ENCODE results near the gene EPS8. TPM values are rescaled to one million over a fixed set of nuclear protein-coding genes. Genes with fewer than 3 reads are reported as not detected.

The EPS8 gene
- total and polyA plus RNA-seq, 8 donors = 9.1 to 287 (median 36.1) TPM

DNA sequence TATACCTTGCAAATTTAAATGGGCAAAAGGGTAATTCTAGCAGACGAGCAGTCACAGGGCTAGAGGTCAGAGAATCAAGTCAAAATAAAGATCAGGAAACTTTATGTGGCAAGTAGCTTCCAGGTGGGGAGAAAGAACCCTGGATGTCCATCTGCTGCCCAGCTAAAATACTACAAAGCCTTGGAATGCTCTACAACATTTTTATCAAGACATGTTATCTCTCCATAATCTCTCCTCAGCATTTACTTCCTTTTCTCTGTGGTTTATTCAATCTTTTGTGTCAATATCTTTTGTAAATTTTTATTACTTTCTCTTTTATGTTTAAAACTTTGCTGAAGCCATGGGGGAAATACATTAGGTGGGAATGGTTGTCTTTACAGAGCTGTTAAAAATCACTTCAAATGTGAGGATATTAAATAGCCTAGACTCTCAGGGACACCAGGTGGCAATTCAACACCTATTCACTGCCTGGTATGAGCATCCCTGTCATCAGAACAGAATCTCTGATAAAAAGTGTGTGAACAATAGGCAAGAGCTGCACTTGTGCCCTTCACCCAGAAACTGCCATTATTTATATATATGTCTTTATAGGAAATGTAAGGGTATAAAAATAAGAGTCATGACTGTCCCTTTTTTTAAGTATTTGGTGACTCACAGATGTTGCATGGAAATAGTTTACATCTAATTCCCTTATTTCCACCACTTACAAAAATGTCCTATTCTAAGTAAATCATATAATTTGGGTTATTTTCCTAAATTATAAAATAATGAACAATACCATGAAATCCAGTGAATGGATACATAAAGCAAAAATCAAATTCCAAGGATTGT is 152.9 kb downstream of the EPS8 start:
- H3K9me3 ChIP-seq = no peaks in the 10 kb centered on the region
- TF ChIP-seq EP300 (IDR thresholded peaks at IDR 0.05) (no peak), POLR2A (IDR thresholded peaks at IDR 0.05) (no peak)
- intact Hi-C loops (cut with DNase I; ENCODE audit: low total_unique reads) = no loop called here
- H3K4me1 ChIP-seq = peaks cover 0 to 6% (median 0%) of the 10 kb centered on the region in 4 donors
- H3K27me3 ChIP-seq = no peaks in the 10 kb centered on the region
- peaks cover 8 to 36% (median 23%) of the 10 kb centered on the region in 4 donors for H3K36me3 ChIP-seq
- DNase-seq = no peak
- no peak overlapping the region for H3K4me3 ChIP-seq
- 71 to 85% (median 79%) methylated on average over 1 of the region's 1 CpG for WGBS, 5 donors
- H3K27ac ChIP-seq = no peak overlapping the region

DNA sequence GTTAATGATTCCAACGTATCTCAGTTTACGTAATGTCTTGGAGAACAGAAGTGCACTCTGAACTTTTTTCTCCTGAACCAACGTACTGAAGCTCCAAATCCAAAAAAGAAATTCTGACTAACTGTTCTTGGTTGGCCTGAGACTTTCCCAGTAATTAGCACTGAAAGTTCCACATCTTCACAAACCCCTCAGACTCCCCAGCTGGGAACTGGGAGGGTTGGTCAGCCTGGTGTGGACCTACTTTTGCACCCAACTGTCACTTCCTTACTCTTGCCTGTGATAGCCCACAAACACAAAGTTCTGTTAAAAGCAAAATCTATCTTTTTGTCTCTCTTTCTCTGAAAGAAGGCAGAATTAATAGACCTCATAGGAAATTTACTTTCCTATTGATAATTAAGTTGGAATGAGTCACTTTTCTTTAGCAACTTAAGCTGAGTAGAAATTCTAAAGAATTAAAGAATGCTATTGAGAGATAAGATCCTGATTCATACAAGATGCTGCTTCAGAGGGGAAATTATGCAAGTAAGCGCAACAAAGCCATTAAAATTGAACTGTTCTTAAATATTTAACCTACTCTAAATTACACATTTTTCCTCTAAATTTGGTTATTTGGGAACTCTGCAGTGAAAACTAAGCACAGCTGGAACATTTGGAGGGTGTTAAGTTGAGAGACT is 155.0 kb downstream of the EPS8 start:
- WGBS, 5 donors = 84 to 91% (median 90%) methylated on average over 4 of the region's 4 CpGs
- no peaks in the 10 kb centered on the region for H3K27me3 ChIP-seq
- no peak for DNase-seq
- H3K27ac ChIP-seq = no peak overlapping the region
- intact Hi-C loops (cut with DNase I; ENCODE audit: low total_unique reads) = no loop called here
- peaks cover 0 to 20% (median 4%) of the 10 kb centered on the region in 4 donors for H3K4me1 ChIP-seq
- H3K4me3 ChIP-seq = no peak overlapping the region
- peaks cover 0 to 24% (median 10%) of the 10 kb centered on the region in 4 donors for H3K36me3 ChIP-seq
- H3K9me3 ChIP-seq = no peaks in the 10 kb centered on the region
- no peak for TF ChIP-seq POLR2AphosphoS5 (IDR thresholded peaks at IDR 0.05)

DNA sequence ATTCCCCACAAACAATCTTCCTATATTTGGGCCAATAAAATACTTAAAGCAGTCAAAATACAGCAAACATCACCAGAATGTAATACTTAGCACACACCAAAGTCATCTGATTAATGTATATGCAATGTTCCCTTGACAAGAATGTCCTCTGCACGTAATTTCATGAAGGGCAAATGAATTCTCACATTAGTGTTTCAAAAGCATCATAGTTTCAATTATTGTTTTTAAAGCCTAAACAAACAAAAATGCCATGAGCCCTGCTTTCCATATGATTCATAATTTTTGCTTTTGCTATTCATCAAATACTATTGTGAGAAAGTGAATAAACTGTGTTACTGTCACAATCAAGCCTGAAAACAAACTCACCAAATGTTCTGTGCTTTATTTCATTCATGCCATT is 156.0 kb downstream of the EPS8 start:
- peaks cover 0 to 23% (median 10%) of the 10 kb centered on the region in 4 donors for H3K36me3 ChIP-seq
- TF ChIP-seq EP300 (IDR thresholded peaks at IDR 0.05) = no peak
- no peak for TF ChIP-seq POLR2A (IDR thresholded peaks at IDR 0.05)
- TF ChIP-seq POLR2AphosphoS5 (IDR thresholded peaks at IDR 0.05) = no peak
- TF ChIP-seq, protein P1, sequence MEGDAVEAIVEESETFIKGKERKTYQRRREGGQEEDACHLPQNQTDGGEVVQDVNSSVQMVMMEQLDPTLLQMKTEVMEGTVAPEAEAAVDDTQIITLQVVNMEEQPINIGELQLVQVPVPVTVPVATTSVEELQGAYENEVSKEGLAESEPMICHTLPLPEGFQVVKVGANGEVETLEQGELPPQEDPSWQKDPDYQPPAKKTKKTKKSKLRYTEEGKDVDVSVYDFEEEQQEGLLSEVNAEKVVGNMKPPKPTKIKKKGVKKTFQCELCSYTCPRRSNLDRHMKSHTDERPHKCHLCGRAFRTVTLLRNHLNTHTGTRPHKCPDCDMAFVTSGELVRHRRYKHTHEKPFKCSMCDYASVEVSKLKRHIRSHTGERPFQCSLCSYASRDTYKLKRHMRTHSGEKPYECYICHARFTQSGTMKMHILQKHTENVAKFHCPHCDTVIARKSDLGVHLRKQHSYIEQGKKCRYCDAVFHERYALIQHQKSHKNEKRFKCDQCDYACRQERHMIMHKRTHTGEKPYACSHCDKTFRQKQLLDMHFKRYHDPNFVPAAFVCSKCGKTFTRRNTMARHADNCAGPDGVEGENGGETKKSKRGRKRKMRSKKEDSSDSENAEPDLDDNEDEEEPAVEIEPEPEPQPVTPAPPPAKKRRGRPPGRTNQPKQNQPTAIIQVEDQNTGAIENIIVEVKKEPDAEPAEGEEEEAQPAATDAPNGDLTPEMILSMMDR (IDR thresholded peaks at IDR 0.05) = no peak
- no peaks in the 10 kb centered on the region for H3K27me3 ChIP-seq
- H3K9me3 ChIP-seq = no peaks in the 10 kb centered on the region
- WGBS, 5 donors = 73 to 89% (median 86%) methylated on average over 1 of the region's 1 CpG
- no peak for DNase-seq
- no peak overlapping the region for H3K4me3 ChIP-seq
- H3K4me1 ChIP-seq = peaks cover 0 to 29% (median 13%) of the 10 kb centered on the region in 4 donors
- intact Hi-C loops (cut with DNase I; ENCODE audit: low total_unique reads) = no loop called here
- no peak overlapping the region for H3K27ac ChIP-seq

DNA sequence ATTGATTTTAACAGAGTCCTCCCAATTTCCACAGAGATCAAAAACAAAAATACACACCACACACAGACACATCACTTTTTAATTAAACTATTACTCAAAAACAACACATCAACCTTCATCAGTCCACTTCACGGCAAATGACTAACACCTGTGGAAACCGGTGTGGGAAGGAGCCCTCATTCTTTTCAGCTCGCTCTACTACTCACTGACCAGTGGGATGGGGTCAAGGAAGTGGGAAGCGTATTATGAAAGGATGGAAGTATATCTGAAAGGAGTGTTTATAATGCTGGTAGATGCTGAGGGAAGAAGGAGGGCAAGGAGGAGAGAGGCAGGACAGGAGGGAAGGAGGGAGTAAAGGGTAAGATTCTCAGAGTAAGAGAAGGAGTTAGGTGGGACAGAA is 156.5 kb downstream of the EPS8 start:
- TF ChIP-seq POLR2AphosphoS5 (IDR thresholded peaks at IDR 0.05) = no peak
- TF ChIP-seq, protein P1 (IDR thresholded peaks at IDR 0.05) = no peak
- TF ChIP-seq POLR2A (IDR thresholded peaks at IDR 0.05) = no peak
- no peak for TF ChIP-seq EP300 (IDR thresholded peaks at IDR 0.05)
- Histone ChIP-seq H3K4me3 (no peak overlapping the region), H3K27ac (peak overlapping the region in 1 of 5 donors; percentile 33), H3K4me1 (peaks cover 0 to 34% (median 16%) of the 10 kb centered on the region in 4 donors), H3K36me3 (peaks cover 0 to 23% (median 10%) of the 10 kb centered on the region in 4 donors), H3K27me3 (no peaks in the 10 kb centered on the region), H3K9me3 (no peaks in the 10 kb centered on the region)
- intact Hi-C loops (cut with DNase I; ENCODE audit: low total_unique reads) = no loop called here
- 87 to 96% (median 89%) methylated on average over 4 of the region's 4 CpGs for WGBS, 5 donors
- DNase-seq = no peak

DNA sequence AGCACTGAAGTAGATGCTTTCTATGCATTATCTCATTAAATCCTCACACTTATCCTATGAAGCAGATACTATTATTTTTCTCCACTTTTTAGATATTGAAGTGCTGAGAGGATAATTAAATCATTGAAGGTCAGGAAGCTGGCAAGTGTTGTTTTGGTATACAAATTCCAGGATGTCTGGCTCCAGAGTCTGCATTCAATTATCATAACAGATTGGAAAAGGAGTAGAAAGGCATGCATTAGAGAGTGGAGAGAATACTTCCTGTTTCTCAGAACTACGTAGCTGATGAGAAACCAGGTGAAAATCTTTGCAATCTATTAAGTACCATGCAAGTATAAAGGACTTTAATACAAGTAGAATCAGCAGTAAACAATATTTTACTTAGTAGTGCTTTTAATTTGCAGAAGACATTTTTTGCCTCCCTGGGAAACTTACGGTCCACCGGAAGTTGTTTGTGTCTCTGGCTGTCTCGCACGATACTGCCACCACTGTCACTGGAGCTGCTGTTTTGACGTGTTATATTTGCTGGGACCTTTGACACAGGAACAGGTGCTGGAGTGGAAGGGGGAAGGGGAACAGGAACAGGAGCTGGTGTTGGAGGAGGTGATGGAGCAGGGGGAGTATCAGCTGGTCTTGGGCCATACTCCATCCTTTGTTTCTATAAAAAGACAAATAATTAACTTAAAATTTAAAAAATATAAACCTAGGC is 158.0 kb downstream of the EPS8 start:
- H3K4me3 ChIP-seq = no peak overlapping the region
- 74 to 85% (median 77%) methylated on average over 6 of the region's 6 CpGs for WGBS, 5 donors
- H3K27me3 ChIP-seq = no peaks in the 10 kb centered on the region
- TF ChIP-seq EP300 (IDR thresholded peaks at IDR 0.05) (no peak), POLR2A (IDR thresholded peaks at IDR 0.05) (no peak), POLR2AphosphoS5 (IDR thresholded peaks at IDR 0.05) (no peak)
- TF ChIP-seq, protein P1 (IDR thresholded peaks at IDR 0.05) = no peak
- DNase-seq = no peak
- H3K4me1 ChIP-seq = peaks cover 0 to 32% (median 16%) of the 10 kb centered on the region in 4 donors
- H3K27ac ChIP-seq = peak overlapping the region in 1 of 5 donors; percentile 82
- H3K36me3 ChIP-seq = peaks cover 0 to 15% (median 10%) of the 10 kb centered on the region in 4 donors
- H3K9me3 ChIP-seq = no peaks in the 10 kb centered on the region
- intact Hi-C loops (cut with DNase I; ENCODE audit: low total_unique reads) = no loop called here

Measured in stomach (tissue), 9 donors.